HepG2 (cell line): ENCODE results near the gene MIA. TPM values are rescaled to one million over a fixed set of nuclear protein-coding genes. Genes with fewer than 3 reads are reported as not detected.

Experiments used
- GABPA ChIP-seq, 2 experiments: IDR thresholded peaks; 2 replicates each; pipeline ENCODE4 v1.6.1; 2011 to 2016; ENCODE audit warnings: low read depth in 2 of 2, low read length in 1 of 2, missing biosample characterization in 1 of 2, missing genetic modification characterization in 1 of 2
- HES4 ChIP-seq: sonication (generic); formaldehyde crosslinking; IDR thresholded peaks from 2 replicates; pipeline ENCODE4 v1.9.0; 2021; ENCODE audit warnings: mild to moderate bottlenecking, missing genetic modification reagents, borderline replicate concordance
- POLR2A ChIP-seq, 2 experiments: IDR thresholded peaks; 2 replicates each; pipeline ENCODE4 v1.6.1; 2011; ENCODE audit warnings: low read depth in 2 of 2, low read length in 2 of 2, mild to moderate bottlenecking in 1 of 2, moderate library complexity in 1 of 2; ENCODE audit not compliant: insufficient read depth in 1 of 2
- POLR2AphosphoS5 ChIP-seq: IDR thresholded peaks from 2 replicates; pipeline ENCODE4 v1.6.1; 2012; ENCODE audit warnings: low read depth, low read length
- RBM39 ChIP-seq: fragments of 200-400 bp; formaldehyde crosslinking; IDR thresholded peaks from one replicate; pipeline ENCODE4 v1.6.1; 2018; ENCODE audit warnings: antibody characterized with exemption, mild to moderate bottlenecking, low read depth, low read length; ENCODE audit not compliant: poor library complexity, severe bottlenecking
- SAFB2 ChIP-seq: sonication (generic); formaldehyde crosslinking; IDR thresholded peaks from 2 replicates; pipeline ENCODE4 v1.5.1; 2020; ENCODE audit warnings: missing genetic modification reagents, low read depth, mild to moderate bottlenecking, borderline replicate concordance
- TEAD3 ChIP-seq: optimal IDR thresholded peaks from 2 replicates; pipeline ENCODE3; 2016; ENCODE audit warnings: borderline replicate concordance
- ZBTB7A ChIP-seq: sonication (generic); formaldehyde crosslinking; IDR thresholded peaks from 2 replicates; pipeline ENCODE4 v1.8.0; 2022; ENCODE audit warnings: mild to moderate bottlenecking, missing genetic modification reagents
- ZFP36L1 ChIP-seq: sonication (generic); formaldehyde crosslinking; IDR thresholded peaks from 2 replicates; pipeline ENCODE4 v1.8.0; 2022; ENCODE audit warnings: mild to moderate bottlenecking, missing genetic modification reagents, moderate library complexity
- ZFY ChIP-seq: sonication (generic); formaldehyde crosslinking; IDR thresholded peaks from 2 replicates; pipeline ENCODE4 v1.4.0; 2020; ENCODE audit warnings: missing genetic modification reagents
- ZNF18 ChIP-seq: sonication (generic); formaldehyde crosslinking; IDR thresholded peaks from 2 replicates; pipeline ENCODE4 v1.8.0; 2022; ENCODE audit warnings: mild to moderate bottlenecking, missing genetic modification reagents; ENCODE audit not compliant: insufficient replicate concordance
- ZNF225 ChIP-seq: sonication (generic); formaldehyde crosslinking; IDR thresholded peaks from 2 replicates; pipeline ENCODE4 v1.4.0; 2020; ENCODE audit warnings: mild to moderate bottlenecking, missing genetic modification reagents
- ZNF430 ChIP-seq: sonication (generic); formaldehyde crosslinking; IDR thresholded peaks from 2 replicates; pipeline ENCODE4 v1.9.0; 2021; ENCODE audit warnings: mild to moderate bottlenecking, missing genetic modification reagents
- ZNF639 ChIP-seq: conservative IDR thresholded peaks from 2 replicates; pipeline ENCODE4 v1.6.1; 2018; ENCODE audit warnings: missing genetic modification reagents
- ZNF737 ChIP-seq: sonication (generic); formaldehyde crosslinking; IDR thresholded peaks from 2 replicates; pipeline ENCODE4 v1.5.0; 2020; ENCODE audit warnings: missing genetic modification reagents, mild to moderate bottlenecking, borderline replicate concordance
- ZNF891 ChIP-seq: sonication (generic); formaldehyde crosslinking; IDR thresholded peaks from 2 replicates; pipeline ENCODE4 v1.5.0; 2020; ENCODE audit warnings: mild to moderate bottlenecking, missing genetic modification reagents
- polyA plus RNA-seq, 8 experiments: library from polyadenylated mRNA; depleted of rRNA in 3 of 8; stranded (reverse) in 7 of 8; unstranded in 1 of 8; fragments of >200 nt; fragmentation: Illumina TruSeq in 4 of 8; extraction: Trizol in 4 of 8; gene quantifications; 2 replicates each; pipeline versions ENCODE4 v1.2.1 to v1.2.3, GENCODE V29; 2011 to 2016; ENCODE audit warnings: low read depth in 4 of 8, missing spikeins in 1 of 8, mixed read lengths in 1 of 8; ENCODE audit not compliant: insufficient read depth in 1 of 8
- total RNA-seq, 5 experiments: library from RNA; depleted of rRNA; stranded (reverse); fragments of >200 nt; fragmentation: Illumina TruSeq; extraction: Trizol; gene quantifications; 2 replicates each; pipeline ENCODE4 v1.2.3, GENCODE V29; 2016; ENCODE audit warnings: low read depth in 1 of 5
- TF ChIP-seq, protein P1 (sequence below), 2 experiments: sonication (generic) in 1 of 2; formaldehyde crosslinking in 1 of 2; IDR thresholded peaks; 2 replicates each; pipeline versions ENCODE4 v1.4.0 to v1.6.1; 2016 to 2020; ENCODE audit warnings: borderline replicate concordance in 1 of 2, low read depth in 1 of 2, mild to moderate bottlenecking in 1 of 2, missing genetic modification reagents in 1 of 2
- TF ChIP-seq, protein P2 (sequence below): IDR thresholded peaks from 2 replicates; pipeline ENCODE4 v1.6.1; 2016; ENCODE audit warnings: mild to moderate bottlenecking, missing biosample characterization, missing genetic modification reagents

Gene MIA
- total and polyA plus RNA-seq, 2 of the 13 experiments (the other 11 are each of a cell fraction or from before 2014, with no cell fraction given): 0.61 TPM; not detected in 1

- peak; percentile 1 to 45 for TF ChIP-seq POLR2A (IDR thresholded peaks at IDR 0.05; ENCODE audit: insufficient read depth in 1 of 2, low read depth in 2 of 2, low read length in 2 of 2)
- peak; percentile 88 for TF ChIP-seq ZFY (CRISPR knock-in tag)
- no peak; the same call in 1 of the 2 replicates for TF ChIP-seq POLR2AphosphoS5
- TF ChIP-seq ZNF737 (CRISPR knock-in tag): no peak
- peak; percentile 81 for TF ChIP-seq RBM39
- TF ChIP-seq SAFB2 (CRISPR knock-in tag): no peak; the same call in 1 of the 2 replicates
- 0 out of 2 replicates have a peak, but pooled peaks have one; percentile 57 for TF ChIP-seq ZNF639
- TF ChIP-seq ZNF891: peak; percentile 35; the same call in 1 of the 2 replicates
- TF ChIP-seq ZNF430 (CRISPR knock-in tag): peak; percentile 73; the same call in 1 of the 2 replicates
- TF ChIP-seq, protein P1, sequence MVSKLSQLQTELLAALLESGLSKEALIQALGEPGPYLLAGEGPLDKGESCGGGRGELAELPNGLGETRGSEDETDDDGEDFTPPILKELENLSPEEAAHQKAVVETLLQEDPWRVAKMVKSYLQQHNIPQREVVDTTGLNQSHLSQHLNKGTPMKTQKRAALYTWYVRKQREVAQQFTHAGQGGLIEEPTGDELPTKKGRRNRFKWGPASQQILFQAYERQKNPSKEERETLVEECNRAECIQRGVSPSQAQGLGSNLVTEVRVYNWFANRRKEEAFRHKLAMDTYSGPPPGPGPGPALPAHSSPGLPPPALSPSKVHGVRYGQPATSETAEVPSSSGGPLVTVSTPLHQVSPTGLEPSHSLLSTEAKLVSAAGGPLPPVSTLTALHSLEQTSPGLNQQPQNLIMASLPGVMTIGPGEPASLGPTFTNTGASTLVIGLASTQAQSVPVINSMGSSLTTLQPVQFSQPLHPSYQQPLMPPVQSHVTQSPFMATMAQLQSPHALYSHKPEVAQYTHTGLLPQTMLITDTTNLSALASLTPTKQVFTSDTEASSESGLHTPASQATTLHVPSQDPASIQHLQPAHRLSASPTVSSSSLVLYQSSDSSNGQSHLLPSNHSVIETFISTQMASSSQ (IDR thresholded peaks at IDR 0.05; ENCODE audit: low read depth): no peak
- TF ChIP-seq, protein P1 (CRISPR knock-in tag; IDR thresholded peaks at IDR 0.05; ENCODE audit: borderline replicate concordance): peak; percentile 53; the same call in 1 of the 2 replicates
- TF ChIP-seq ZBTB7A (CRISPR knock-in tag): no peak
- TF ChIP-seq, protein P2, sequence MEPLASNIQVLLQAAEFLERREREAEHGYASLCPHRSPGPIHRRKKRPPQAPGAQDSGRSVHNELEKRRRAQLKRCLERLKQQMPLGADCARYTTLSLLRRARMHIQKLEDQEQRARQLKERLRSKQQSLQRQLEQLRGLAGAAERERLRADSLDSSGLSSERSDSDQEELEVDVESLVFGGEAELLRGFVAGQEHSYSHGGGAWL (CRISPR knock-in tag): peak; percentile 16; the same call in 1 of the 2 replicates
- 0 out of 2 replicates have a peak, but pooled peaks have one; percentile 13 for TF ChIP-seq HES4 (CRISPR knock-in tag)
- peak; percentile 70 for TF ChIP-seq GABPA (IDR thresholded peaks at IDR 0.05; ENCODE audit: low read depth, low read length)
- peak; percentile 73 for TF ChIP-seq GABPA (CRISPR knock-in tag; IDR thresholded peaks at IDR 0.05; ENCODE audit: low read depth)
- TF ChIP-seq ZNF225 (CRISPR knock-in tag): 0 out of 2 replicates have a peak, but pooled peaks have one; percentile 87
- peak; percentile 65 for TF ChIP-seq ZNF18 (CRISPR knock-in tag)
- no peak for TF ChIP-seq ZFP36L1 (CRISPR knock-in tag)
- TF ChIP-seq TEAD3 (CRISPR knock-in tag): peak; percentile 70
Measured at GRCh38 chr19:40777937-40778705, 2.8 kb downstream of the MIA start, which contains the start of gene RAB4B (continued).
